SK-N-SH treated with all-trans-retinoic acid at 6 μM for 48 hours (cell line): ENCODE results near the gene UBR1.

ENCODE experiments used
- ATAC-seq: fragments of 200-7000 bp; cut with Tn5 transposase; 3 replicates; pipeline ENCODE4 v1.9.1; 2020; ENCODE audit warnings: mild to moderate bottlenecking, moderate library complexity
- ARNTL ChIP-seq: fragments of 450-650 bp; formaldehyde crosslinking; IDR thresholded peaks from 2 replicates; pipeline ENCODE4 v1.5.0; 2020; ENCODE audit warnings: low read depth, mild to moderate bottlenecking, moderate library complexity, borderline replicate concordance
- BACH2 ChIP-seq: fragments of 250-450 bp; sonication (Bioruptor Pico); IDR thresholded peaks from 2 replicates; pipeline ENCODE4 v1.9.0; 2021; ENCODE audit warnings: mild to moderate bottlenecking, borderline replicate concordance
- CREB5 ChIP-seq: fragments of 250-450 bp; sonication (Bioruptor Pico); IDR thresholded peaks from 2 replicates; pipeline ENCODE4 v1.5.1; 2020; ENCODE audit warnings: low read depth, mild to moderate bottlenecking, moderate library complexity
- CSDC2 ChIP-seq: fragments of 250-450 bp; sonication (Bioruptor Pico); IDR thresholded peaks from 2 replicates; pipeline ENCODE4 v1.5.0; 2020; ENCODE audit warnings: mild to moderate bottlenecking, moderate library complexity
- CSRNP3 ChIP-seq: fragments of 250-450 bp; sonication (Bioruptor Pico); IDR thresholded peaks from 2 replicates; pipeline ENCODE4 v1.5.1; 2021; ENCODE audit warnings: mild to moderate bottlenecking, moderate library complexity
- ESRRG ChIP-seq: fragments of 250-450 bp; sonication (Bioruptor Pico); IDR thresholded peaks from 2 replicates; pipeline ENCODE4 v1.6.1; 2021; ENCODE audit warnings: mild to moderate bottlenecking
- GLIS3 ChIP-seq: fragments of 250-450 bp; sonication (Bioruptor Pico); IDR thresholded peaks from 2 replicates; pipeline ENCODE4 v1.5.0; 2020; ENCODE audit warnings: mild to moderate bottlenecking, moderate library complexity
- ISL1 ChIP-seq: fragments of 250-450 bp; sonication (Bioruptor Pico); IDR thresholded peaks from 2 replicates; pipeline ENCODE4 v2.1.2; 2022; ENCODE audit warnings: mild to moderate bottlenecking, moderate library complexity
- OSR1 ChIP-seq: fragments of 250-450 bp; sonication (Bioruptor Pico); IDR thresholded peaks from 2 replicates; pipeline ENCODE4 v1.8.0; 2022; ENCODE audit warnings: moderate library complexity, mild to moderate bottlenecking, inconsistent platforms
- PATZ1 ChIP-seq: fragments of 250-450 bp; sonication (Bioruptor Pico); IDR thresholded peaks from 2 replicates; pipeline ENCODE4 v1.8.0; 2020; ENCODE audit warnings: mild to moderate bottlenecking, moderate library complexity, borderline replicate concordance
- POU6F1 ChIP-seq: fragments of 250-450 bp; sonication (Bioruptor Pico); IDR thresholded peaks from 2 replicates; pipeline ENCODE4 v1.8.0; 2021; ENCODE audit warnings: low read depth, mild to moderate bottlenecking, moderate library complexity, borderline replicate concordance
- PPARA ChIP-seq: fragments of 250-450 bp; sonication (Bioruptor Pico); IDR thresholded peaks from 2 replicates; pipeline ENCODE4 v1.5.0; 2020; ENCODE audit warnings: mild to moderate bottlenecking, borderline replicate concordance
- RARB ChIP-seq: fragments of 250-450 bp; sonication (Bioruptor Pico); IDR thresholded peaks from 2 replicates; pipeline ENCODE4 v1.8.0; 2021; ENCODE audit warnings: mild to moderate bottlenecking, moderate library complexity
- TCF4 ChIP-seq: fragments of 250-450 bp; sonication (Bioruptor Pico); IDR thresholded peaks from 2 replicates; pipeline ENCODE4 v1.8.0; 2021; ENCODE audit warnings: mild to moderate bottlenecking, moderate library complexity, borderline replicate concordance
- TOX ChIP-seq: fragments of 250-450 bp; sonication (Bioruptor Pico); IDR thresholded peaks from 2 replicates; pipeline ENCODE4 v1.8.0; 2021; ENCODE audit warnings: mild to moderate bottlenecking, moderate library complexity, borderline replicate concordance
- TSHZ2 ChIP-seq: fragments of 250-450 bp; sonication (Bioruptor Pico); IDR thresholded peaks from 2 replicates; pipeline ENCODE4 v1.5.0; 2020; ENCODE audit warnings: mild to moderate bottlenecking, moderate library complexity
- ZC3H10 ChIP-seq: fragments of 250-450 bp; sonication (Bioruptor Pico); IDR thresholded peaks from 2 replicates; pipeline ENCODE4 v1.5.1; 2021; ENCODE audit warnings: mild to moderate bottlenecking, moderate library complexity
- ZFP3 ChIP-seq: fragments of 250-450 bp; sonication (Bioruptor Pico); IDR thresholded peaks from 2 replicates; pipeline ENCODE4 v1.5.0; 2020; ENCODE audit warnings: mild to moderate bottlenecking, moderate library complexity
- ZFP30 ChIP-seq: fragments of 450-650 bp; formaldehyde crosslinking; IDR thresholded peaks from 2 replicates; pipeline ENCODE4 v1.5.0; 2022; ENCODE audit warnings: mild to moderate bottlenecking, moderate library complexity
- ZNF565 ChIP-seq: fragments of 450-650 bp; formaldehyde crosslinking; conservative IDR thresholded peaks from 2 replicates; pipeline ENCODE4 v1.5.0; 2020; ENCODE audit warnings: low read depth, mild to moderate bottlenecking, moderate library complexity

Gene UBR1

GRCh38 chr15:43106486-43106829 lies 620 bp upstream of the UBR1 start (continued):
- no peak for TF ChIP-seq CREB5 (CRISPR knock-in tag)
- no peak for TF ChIP-seq TOX (CRISPR knock-in tag)
- TF ChIP-seq ISL1 (CRISPR knock-in tag), result no peak
- TF ChIP-seq ZC3H10 (CRISPR knock-in tag), result no peak
- TF ChIP-seq CSDC2 (CRISPR knock-in tag), result no peak

- no peak for TF ChIP-seq PPARA (CRISPR knock-in tag)
- TF ChIP-seq CSRNP3 (CRISPR knock-in tag), result no peak
- no peak for TF ChIP-seq ZFP3 (CRISPR knock-in tag)
- no peak for TF ChIP-seq POU6F1 (CRISPR knock-in tag)
- ATAC-seq, result peak; percentile 63
Measured at GRCh38 chr15:43105077-43105736, 631 bp downstream of the UBR1 start.

GRCh38 chr15:43104426-43104825 lies 1.4 kb downstream of the UBR1 start:
- no peak for ATAC-seq
- no peak for TF ChIP-seq PPARA (CRISPR knock-in tag)
- TF ChIP-seq, all 23 proteins: peak for 0

- no peak for TF ChIP-seq GLIS3 (CRISPR knock-in tag)
- no peak for TF ChIP-seq CSRNP3 (CRISPR knock-in tag)
- TF ChIP-seq ESRRG (CRISPR knock-in tag), result no peak
- TF ChIP-seq OSR1 (CRISPR knock-in tag), result no peak
- TF ChIP-seq RARB, result no peak
- no peak for TF ChIP-seq TOX (CRISPR knock-in tag)
- TF ChIP-seq CSDC2 (CRISPR knock-in tag), result no peak
Measured at GRCh38 chr15:43103907-43104306, 1.9 kb downstream of the UBR1 start.

GRCh38 chr15:43102187-43102586 lies 3.7 kb downstream of the UBR1 start:
- no peak for ATAC-seq
- no peak for TF ChIP-seq GLIS3 (CRISPR knock-in tag)
- TF ChIP-seq ZC3H10 (CRISPR knock-in tag), result no peak
- no peak for TF ChIP-seq PPARA (CRISPR knock-in tag)
- TF ChIP-seq TCF4 (CRISPR knock-in tag), result no peak
- no peak for TF ChIP-seq TSHZ2 (CRISPR knock-in tag)
- no peak for TF ChIP-seq RARB
- no peak for TF ChIP-seq TOX (CRISPR knock-in tag)
- no peak for TF ChIP-seq ARNTL (CRISPR knock-in tag)
- TF ChIP-seq PATZ1 (CRISPR knock-in tag), result no peak
- no peak for TF ChIP-seq ZFP3 (CRISPR knock-in tag)
- TF ChIP-seq ISL1 (CRISPR knock-in tag), result no peak
- TF ChIP-seq ESRRG (CRISPR knock-in tag), result no peak
- TF ChIP-seq CREB5 (CRISPR knock-in tag), result no peak
- TF ChIP-seq ZNF565 (CRISPR knock-in tag), result no peak
- no peak for TF ChIP-seq ZFP30
- no peak for TF ChIP-seq BACH2 (CRISPR knock-in tag)

More at GRCh38 chr15:43103907-43104306, 1.9 kb downstream of the UBR1 start:
- ATAC-seq, result no peak
